Osteoblast (primary cell): ENCODE results near the gene COLQ. TPM values are rescaled to one million over a fixed set of nuclear protein-coding genes. Genes with fewer than 3 reads are reported as not detected.
A peak's percentile ranks its signal among the peaks of the same experiment; 100 is the strongest.

Experiments used
- DNase-seq: peaks from one replicate; pipeline ENCODE4 v3.0.0; 2011; ENCODE audit warnings: low spot score, mixed read lengths; ENCODE audit not compliant: insufficient read length; ENCODE audit errors: missing footprints
- H2AFZ ChIP-seq: 2 replicates; pipeline ENCODE4 v1.6.0; 2011; ENCODE audit warnings: mild to moderate bottlenecking, low read length
- H3K27ac ChIP-seq: 2 replicates; pipeline ENCODE4 v1.5.1; 2011; ENCODE audit warnings: mild to moderate bottlenecking, low read depth, low read length, moderate library complexity
- H3K27me3 ChIP-seq: 2 replicates; pipeline ENCODE4 v1.6.0; 2012; ENCODE audit warnings: mild to moderate bottlenecking, control low read depth, inconsistent platforms, low read length, moderate library complexity; ENCODE audit not compliant: insufficient read depth
- H3K36me3 ChIP-seq: 2 replicates; pipeline ENCODE4 v1.5.1; 2011; ENCODE audit warnings: mild to moderate bottlenecking, low read length, control low read depth, moderate library complexity; ENCODE audit not compliant: insufficient read depth
- H3K4me1 ChIP-seq: 2 replicates; pipeline ENCODE4 v1.5.1; 2011; ENCODE audit warnings: mild to moderate bottlenecking, low read length, control low read depth, moderate library complexity; ENCODE audit not compliant: insufficient read depth
- H3K4me2 ChIP-seq: 2 replicates; pipeline ENCODE4 v1.6.0; 2011; ENCODE audit warnings: mild to moderate bottlenecking, low read length; ENCODE audit not compliant: insufficient read depth
- H3K4me3 ChIP-seq: fragments of 200-600 bp; sonication (generic); 3 replicates; pipeline ENCODE4 v1.5.1; 2012; ENCODE audit warnings: mild to moderate bottlenecking, low read length, inconsistent platforms; ENCODE audit not compliant: insufficient read depth
- H3K79me2 ChIP-seq: 2 replicates; pipeline ENCODE4 v1.6.0; 2012; ENCODE audit warnings: mild to moderate bottlenecking, low read length, control low read depth, inconsistent platforms; ENCODE audit not compliant: insufficient read depth
- H3K9me3 ChIP-seq: 2 replicates; pipeline ENCODE4 v1.5.1; 2011; ENCODE audit warnings: low read depth, low read length, control low read depth
- H4K20me1 ChIP-seq: 2 replicates; pipeline ENCODE4 v1.6.0; 2012; ENCODE audit warnings: mild to moderate bottlenecking, low read length, control low read depth; ENCODE audit not compliant: insufficient read depth
- total RNA-seq: library from RNA; depleted of rRNA; stranded (reverse); fragments of >200 nt; gene quantifications from 2 replicates; pipeline ENCODE4 v1.2.3, GENCODE V29; 2012
- TF ChIP-seq, protein P1 (sequence below): IDR thresholded peaks from 2 replicates; pipeline ENCODE4 v1.5.1; 2011; ENCODE audit warnings: mild to moderate bottlenecking, low read depth, low read length, moderate library complexity; ENCODE audit errors: extremely low read depth

Gene COLQ
- total RNA-seq, 1 donor, result 1.4 TPM

DNA sequence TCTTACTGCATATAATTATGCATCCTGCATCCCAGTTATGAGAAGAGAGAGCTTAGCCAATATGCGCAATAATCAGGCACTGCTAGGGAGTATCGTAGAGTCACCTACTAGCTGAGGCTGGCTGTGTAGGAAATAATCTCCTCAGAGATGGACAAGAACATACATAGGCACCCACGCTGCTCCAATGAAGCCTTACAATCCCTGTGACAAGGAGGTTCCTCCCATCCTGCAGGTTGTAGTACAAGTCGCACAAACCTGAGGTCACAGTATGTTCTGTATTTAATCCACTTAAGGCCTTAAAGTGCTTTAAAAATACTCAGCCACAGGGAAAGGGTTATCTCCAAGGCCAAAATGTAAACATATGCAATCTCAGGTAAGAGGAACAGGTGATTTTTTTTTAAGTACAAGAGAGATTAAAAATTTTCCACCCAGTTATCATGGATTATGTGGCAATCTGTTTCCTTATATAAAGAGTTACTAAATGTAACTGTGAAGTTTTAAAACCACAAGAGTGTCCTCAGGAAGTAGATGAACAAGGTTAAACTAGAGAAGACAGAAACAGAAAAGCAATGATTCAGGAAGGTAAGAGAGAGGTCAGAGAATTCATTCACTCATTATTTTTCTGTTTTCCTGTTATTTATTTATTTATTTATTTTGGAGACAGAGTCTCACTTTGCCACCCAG lies 7.5 kb upstream of the COLQ start:
- H3K79me2 ChIP-seq, result no peaks in the 10 kb centered on the region
- no peak overlapping the region for H2AFZ ChIP-seq
- no peak overlapping the region for H3K27ac ChIP-seq
- no peak overlapping the region for H3K4me2 ChIP-seq
- no peak overlapping the region for H3K4me3 ChIP-seq
- no peak for DNase-seq
- no peaks in the 10 kb centered on the region for H3K27me3 ChIP-seq
- H3K36me3 ChIP-seq, result no peaks in the 10 kb centered on the region
- no peaks in the 10 kb centered on the region for H3K4me1 ChIP-seq
- TF ChIP-seq, protein P1, sequence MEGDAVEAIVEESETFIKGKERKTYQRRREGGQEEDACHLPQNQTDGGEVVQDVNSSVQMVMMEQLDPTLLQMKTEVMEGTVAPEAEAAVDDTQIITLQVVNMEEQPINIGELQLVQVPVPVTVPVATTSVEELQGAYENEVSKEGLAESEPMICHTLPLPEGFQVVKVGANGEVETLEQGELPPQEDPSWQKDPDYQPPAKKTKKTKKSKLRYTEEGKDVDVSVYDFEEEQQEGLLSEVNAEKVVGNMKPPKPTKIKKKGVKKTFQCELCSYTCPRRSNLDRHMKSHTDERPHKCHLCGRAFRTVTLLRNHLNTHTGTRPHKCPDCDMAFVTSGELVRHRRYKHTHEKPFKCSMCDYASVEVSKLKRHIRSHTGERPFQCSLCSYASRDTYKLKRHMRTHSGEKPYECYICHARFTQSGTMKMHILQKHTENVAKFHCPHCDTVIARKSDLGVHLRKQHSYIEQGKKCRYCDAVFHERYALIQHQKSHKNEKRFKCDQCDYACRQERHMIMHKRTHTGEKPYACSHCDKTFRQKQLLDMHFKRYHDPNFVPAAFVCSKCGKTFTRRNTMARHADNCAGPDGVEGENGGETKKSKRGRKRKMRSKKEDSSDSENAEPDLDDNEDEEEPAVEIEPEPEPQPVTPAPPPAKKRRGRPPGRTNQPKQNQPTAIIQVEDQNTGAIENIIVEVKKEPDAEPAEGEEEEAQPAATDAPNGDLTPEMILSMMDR, result no peak
- H4K20me1 ChIP-seq, result no peaks in the 10 kb centered on the region
- no peaks in the 10 kb centered on the region for H3K9me3 ChIP-seq

DNA sequence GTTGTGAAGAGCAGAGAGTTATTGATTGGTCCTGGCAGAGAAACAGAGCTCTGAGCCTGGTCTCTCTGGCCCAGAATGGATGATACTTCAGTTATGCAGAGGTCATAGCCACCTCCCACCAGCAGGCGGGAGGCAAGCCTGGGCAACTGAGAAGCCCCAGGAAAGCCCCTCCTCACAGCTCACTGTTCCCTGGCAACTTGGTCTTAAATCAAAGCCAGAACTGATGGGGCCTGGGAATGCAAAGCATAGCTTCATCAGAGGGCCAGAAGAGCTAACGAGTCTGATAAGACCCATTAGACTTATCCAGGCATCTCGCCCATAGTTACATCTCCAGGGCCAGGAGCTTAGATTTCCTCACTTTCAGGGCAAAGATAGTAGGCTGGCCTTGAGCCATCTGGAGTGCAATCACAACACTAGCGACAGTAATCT lies 5.5 kb upstream of the COLQ start:
- Histone ChIP-seq H3K36me3 (no peaks in the 10 kb centered on the region), H3K27me3 (no peaks in the 10 kb centered on the region), H3K4me2 (no peak overlapping the region), H2AFZ (no peak overlapping the region), H3K27ac (no peak overlapping the region), H3K4me3 (no peak overlapping the region), H3K4me1 (no peaks in the 10 kb centered on the region), H4K20me1 (no peaks in the 10 kb centered on the region), H3K9me3 (no peaks in the 10 kb centered on the region), H3K79me2 (no peaks in the 10 kb centered on the region)
- no peak for DNase-seq
- TF ChIP-seq, protein P1, result peak; percentile 21

DNA sequence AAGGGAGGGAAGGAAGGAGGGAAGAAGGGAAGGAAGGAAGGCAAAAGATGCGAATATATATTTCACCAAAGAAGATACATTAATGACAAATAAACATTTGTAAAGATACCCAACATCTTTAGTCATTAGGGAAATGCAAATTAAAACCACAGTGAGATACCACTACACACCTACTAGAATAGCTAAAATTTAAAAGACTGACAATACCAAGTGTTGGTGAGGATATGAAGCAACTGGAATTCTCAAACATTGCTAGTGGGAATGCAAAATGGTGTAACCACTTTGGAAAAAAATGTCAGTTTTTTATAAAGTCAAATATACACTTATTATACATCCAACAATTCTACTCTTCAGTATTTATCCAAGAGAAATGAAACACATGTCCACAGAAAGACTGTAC lies 4.3 kb upstream of the COLQ start:
- Histone ChIP-seq H3K4me2 (no peak overlapping the region), H2AFZ (no peak overlapping the region), H3K4me1 (no peaks in the 10 kb centered on the region), H3K36me3 (no peaks in the 10 kb centered on the region), H3K79me2 (no peaks in the 10 kb centered on the region), H3K4me3 (no peak overlapping the region), H4K20me1 (no peaks in the 10 kb centered on the region), H3K27ac (no peak overlapping the region), H3K27me3 (no peaks in the 10 kb centered on the region), H3K9me3 (no peaks in the 10 kb centered on the region)
- DNase-seq, result no peak
- TF ChIP-seq, protein P1, result no peak

DNA sequence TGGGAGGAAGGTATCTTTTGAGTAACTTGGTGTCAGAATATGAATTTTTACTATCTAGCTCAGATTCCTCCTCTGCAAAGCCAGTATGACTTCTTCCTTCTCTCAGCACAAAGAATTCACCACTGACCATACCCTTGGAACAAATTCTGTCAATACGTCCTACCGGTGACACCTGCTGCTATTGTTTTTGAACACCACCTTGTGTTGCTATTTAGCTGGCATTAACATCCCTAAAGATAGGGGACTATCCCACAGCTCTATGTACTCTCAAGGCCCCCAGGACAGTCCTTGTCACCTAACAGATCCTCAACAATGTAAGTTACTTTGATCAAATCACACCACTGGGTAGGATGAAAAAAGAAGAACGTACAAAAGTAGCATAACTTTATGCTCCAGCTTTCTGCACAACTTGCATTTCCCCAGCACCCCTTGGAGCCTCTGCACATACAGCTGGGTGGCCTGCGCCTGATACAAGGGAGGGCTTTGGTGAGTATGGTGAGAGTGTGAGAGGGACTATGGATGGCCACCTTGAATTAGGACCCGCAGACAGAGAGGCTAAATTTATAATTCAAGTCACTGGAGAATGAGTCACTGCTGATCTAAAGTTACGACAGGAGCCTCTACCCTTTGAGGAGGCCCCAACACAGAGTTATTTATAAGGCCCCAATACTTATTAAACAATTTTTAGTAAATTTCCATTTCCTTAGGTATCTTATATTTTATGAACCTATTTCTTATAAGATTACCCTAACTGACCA lies 2.3 kb upstream of the COLQ start:
- H3K4me3 ChIP-seq, result no peak overlapping the region
- H3K79me2 ChIP-seq, result no peaks in the 10 kb centered on the region
- no peak overlapping the region for H3K27ac ChIP-seq
- DNase-seq, result no peak
- no peaks in the 10 kb centered on the region for H3K4me1 ChIP-seq
- H3K9me3 ChIP-seq, result no peaks in the 10 kb centered on the region
- TF ChIP-seq, protein P1, result no peak
- H3K27me3 ChIP-seq, result no peaks in the 10 kb centered on the region
- H3K36me3 ChIP-seq, result no peaks in the 10 kb centered on the region
- H3K4me2 ChIP-seq, result no peak overlapping the region
- no peaks in the 10 kb centered on the region for H4K20me1 ChIP-seq
- no peak overlapping the region for H2AFZ ChIP-seq
